GM13977 (cell line): ENCODE data around the gene PSORS1C2.

Source experiments
- DNase-seq: peaks from one replicate; pipeline ENCODE4 v3.0.0; 2012; ENCODE audit warnings: low spot score
- in situ Hi-C: fragments of 300-500 bp; cut with MboI; formaldehyde crosslinking; loops from one replicate; pipeline ENCODE4 v1.12.0; 2022; ENCODE audit warnings: low sequenced_read_pairs, low pct_unique_long_range_greater_than_20kb, mixed read lengths, inconsistent platforms; ENCODE audit not compliant: unreplicated experiment
- TF ChIP-seq, protein P1 (sequence below): IDR thresholded peaks from 2 replicates; pipeline ENCODE4 v1.5.1; 2012; ENCODE audit warnings: mild to moderate bottlenecking, control low read depth; ENCODE audit not compliant: insufficient read depth; ENCODE audit errors: extremely low read depth, missing control alignments

PSORS1C2 gene

DNA sequence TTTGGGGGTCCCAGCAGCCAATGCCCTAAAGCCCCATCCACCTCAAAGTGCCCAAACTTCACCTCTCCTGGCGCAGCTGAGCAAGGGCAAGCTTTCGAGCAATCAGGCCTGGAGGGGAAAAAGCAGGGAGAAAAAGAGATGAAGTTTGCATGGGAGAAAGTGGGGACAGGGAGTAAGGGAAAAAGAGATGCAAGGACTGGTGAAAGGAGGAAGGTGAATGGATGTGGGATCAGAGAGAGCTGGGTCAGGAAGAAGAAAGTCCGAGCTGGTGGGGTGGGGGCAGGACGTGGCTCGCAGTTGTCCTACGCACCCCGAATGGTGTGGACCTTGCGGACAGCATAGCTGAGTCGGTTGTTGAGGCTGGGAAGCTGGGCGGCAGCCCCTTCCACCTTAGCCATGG lies 6.5 kb upstream of the PSORS1C2 start:
- no peak for DNase-seq
- TF ChIP-seq, protein P1, sequence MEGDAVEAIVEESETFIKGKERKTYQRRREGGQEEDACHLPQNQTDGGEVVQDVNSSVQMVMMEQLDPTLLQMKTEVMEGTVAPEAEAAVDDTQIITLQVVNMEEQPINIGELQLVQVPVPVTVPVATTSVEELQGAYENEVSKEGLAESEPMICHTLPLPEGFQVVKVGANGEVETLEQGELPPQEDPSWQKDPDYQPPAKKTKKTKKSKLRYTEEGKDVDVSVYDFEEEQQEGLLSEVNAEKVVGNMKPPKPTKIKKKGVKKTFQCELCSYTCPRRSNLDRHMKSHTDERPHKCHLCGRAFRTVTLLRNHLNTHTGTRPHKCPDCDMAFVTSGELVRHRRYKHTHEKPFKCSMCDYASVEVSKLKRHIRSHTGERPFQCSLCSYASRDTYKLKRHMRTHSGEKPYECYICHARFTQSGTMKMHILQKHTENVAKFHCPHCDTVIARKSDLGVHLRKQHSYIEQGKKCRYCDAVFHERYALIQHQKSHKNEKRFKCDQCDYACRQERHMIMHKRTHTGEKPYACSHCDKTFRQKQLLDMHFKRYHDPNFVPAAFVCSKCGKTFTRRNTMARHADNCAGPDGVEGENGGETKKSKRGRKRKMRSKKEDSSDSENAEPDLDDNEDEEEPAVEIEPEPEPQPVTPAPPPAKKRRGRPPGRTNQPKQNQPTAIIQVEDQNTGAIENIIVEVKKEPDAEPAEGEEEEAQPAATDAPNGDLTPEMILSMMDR: no peak
- in situ Hi-C loops: no loop called here

DNA sequence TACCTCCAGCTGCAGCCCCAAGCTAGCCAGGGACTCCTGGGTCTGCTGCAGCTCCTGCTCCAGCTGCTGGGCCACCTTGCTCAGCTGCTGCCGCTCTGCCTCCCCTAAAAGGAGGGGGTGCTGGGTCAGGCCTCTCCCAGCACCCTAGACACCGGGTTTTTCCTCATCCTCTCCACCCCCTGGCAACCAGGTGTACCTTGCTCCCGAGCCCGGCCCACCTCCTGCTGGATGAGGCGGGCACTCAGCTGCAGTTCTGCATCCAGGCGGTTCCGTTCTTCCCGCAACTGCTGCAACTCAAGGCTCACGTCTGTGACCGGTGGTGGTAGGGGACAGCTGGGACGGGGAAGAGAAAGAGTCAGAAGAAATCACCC lies 6.1 kb upstream of the PSORS1C2 start:
- DNase-seq: no peak
- in situ Hi-C loops: no loop called here
- TF ChIP-seq, protein P1: no peak

DNA sequence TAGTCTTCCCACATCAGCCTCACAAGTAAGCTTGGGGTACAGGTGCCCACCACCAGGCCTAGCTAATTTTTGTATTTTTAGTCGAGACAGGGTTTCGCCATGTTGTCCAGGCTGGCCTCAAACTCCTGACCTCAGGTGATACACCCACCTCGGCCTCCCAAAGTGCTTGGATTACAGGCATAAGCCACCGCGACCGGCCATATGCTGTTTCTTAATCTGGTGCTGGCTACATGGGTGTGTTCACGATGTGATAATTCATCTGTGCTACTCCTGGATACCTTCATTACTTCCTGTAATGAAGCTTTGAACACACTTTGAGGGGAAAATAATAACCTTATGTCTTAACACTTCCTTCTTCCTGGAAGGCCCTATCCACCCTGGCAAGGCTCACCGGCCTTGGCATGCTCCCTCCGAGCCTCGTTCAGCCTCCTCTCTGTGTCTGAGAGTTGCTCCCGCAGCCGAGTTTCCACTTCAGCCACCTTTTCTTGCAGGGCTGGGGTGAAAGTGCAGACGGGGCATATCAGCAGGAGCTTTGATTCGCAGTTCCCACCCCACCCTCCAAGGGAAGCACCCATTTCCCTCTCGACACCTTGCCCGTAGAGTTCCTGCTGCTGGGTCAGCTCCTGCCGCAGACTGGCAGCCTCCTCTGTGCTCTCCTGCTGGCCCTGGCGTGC lies 5.6 kb upstream of the PSORS1C2 start:
- in situ Hi-C loops: no loop called here
- DNase-seq: no peak
- TF ChIP-seq, protein P1: no peak

DNA sequence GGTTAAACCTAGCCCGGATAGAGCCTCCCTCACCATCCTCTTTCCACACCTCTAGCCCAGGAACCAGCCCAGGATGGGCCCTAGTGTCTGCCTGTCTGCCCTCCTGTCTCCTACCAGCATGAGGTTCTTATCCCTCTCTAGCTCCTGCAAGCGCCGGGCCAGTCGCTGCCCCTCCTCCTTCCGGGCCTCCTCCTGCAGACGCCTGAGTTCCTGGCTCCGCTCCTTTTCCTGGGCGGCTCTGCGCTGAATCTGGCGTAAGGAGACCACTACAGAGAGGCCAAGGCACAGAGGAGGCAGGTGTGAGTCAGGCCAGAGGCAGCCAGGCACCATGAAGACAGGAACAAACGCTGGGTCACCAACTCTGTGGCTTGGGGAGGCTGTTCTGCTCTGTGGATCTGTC lies 4.3 kb upstream of the PSORS1C2 start:
- DNase-seq: no peak
- TF ChIP-seq, protein P1: no peak
- in situ Hi-C loops: no loop called here

DNA sequence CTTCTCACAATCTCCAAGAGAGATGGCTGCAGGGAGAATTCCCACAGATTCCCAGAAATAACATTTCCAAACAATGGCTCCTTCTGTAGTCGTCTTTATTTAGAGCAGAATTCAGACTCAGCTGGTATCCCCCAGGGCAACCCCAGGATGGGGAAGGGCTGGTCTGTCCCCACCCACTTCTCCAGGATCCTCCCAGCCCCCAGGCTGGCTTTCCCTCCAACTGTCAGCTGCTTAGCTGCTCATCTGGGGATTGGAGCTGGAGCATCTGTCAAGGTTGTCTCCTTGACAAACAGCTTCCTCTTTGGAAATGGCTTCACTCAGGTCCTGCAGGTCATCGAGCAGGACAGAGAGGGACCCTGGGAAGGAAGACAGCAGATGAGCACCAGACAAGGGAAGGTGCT lies 3.5 kb upstream of the PSORS1C2 start:
- TF ChIP-seq, protein P1: no peak
- no peak for DNase-seq
- in situ Hi-C loops: no loop called here

DNA sequence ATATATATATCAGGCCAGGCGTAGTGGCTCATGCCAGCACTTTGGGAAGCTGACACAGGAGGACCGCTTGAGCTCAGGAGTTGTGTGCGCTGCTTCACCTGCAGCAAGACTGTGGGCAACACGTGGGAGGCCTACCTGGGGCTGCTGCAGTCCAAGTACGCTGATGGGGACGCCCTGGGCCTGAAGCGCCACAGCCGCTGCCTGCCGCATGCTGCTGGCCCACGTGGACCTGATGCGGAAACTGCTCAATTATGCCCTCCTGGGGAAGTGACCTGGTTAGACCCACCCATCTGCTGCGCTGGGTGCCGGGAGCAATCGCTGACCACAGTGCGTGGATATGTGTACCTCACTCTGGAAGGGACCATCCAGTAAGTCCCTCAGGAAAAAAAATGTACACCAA lies 1.8 kb upstream of the PSORS1C2 start:
- in situ Hi-C loops: no loop called here
- DNase-seq: no peak
- TF ChIP-seq, protein P1: no peak
